Measurements from ENCODE around the gene ZSCAN22. TPM values are rescaled to one million over a fixed set of nuclear protein-coding genes. Genes with fewer than 3 reads are reported as not detected.

The ZSCAN22 gene
- total RNA-seq, 2 donors from 2014 or later, result 3.0 to 3.7 TPM

DNA sequence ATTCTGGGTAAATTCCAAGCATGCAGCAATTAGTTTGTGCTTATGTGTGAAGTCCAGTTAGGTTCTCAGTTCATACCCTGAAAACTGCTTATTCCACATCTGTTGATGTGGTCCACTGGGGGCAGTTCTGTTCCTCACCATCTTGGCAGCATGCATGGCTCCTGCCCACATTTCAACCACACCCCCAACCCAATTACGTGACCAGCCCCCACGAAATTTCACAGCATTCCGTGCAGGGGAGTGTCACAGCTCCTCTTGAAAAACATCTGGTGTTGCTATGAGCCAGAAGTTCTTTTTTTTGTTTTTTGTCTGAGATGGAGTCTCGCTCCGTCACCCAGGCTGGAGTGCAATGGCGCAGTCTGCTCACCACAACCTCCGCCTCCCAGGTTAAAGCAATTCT, 30.7 kb upstream of the ZSCAN22 start:
- no peak overlapping the region for H3K9ac ChIP-seq (ENCODE audit: low read depth in 2 of 2, low read length in 2 of 2)
- H3K9me3 ChIP-seq, result peaks cover 4% of the 10 kb centered on the region
- no peaks in the 10 kb centered on the region for H3K4me1 ChIP-seq
- H3K4me3 ChIP-seq, result no peak overlapping the region
- no peak overlapping the region for H3K27ac ChIP-seq
- TF ChIP-seq, protein P1, sequence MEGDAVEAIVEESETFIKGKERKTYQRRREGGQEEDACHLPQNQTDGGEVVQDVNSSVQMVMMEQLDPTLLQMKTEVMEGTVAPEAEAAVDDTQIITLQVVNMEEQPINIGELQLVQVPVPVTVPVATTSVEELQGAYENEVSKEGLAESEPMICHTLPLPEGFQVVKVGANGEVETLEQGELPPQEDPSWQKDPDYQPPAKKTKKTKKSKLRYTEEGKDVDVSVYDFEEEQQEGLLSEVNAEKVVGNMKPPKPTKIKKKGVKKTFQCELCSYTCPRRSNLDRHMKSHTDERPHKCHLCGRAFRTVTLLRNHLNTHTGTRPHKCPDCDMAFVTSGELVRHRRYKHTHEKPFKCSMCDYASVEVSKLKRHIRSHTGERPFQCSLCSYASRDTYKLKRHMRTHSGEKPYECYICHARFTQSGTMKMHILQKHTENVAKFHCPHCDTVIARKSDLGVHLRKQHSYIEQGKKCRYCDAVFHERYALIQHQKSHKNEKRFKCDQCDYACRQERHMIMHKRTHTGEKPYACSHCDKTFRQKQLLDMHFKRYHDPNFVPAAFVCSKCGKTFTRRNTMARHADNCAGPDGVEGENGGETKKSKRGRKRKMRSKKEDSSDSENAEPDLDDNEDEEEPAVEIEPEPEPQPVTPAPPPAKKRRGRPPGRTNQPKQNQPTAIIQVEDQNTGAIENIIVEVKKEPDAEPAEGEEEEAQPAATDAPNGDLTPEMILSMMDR (IDR thresholded peaks at IDR 0.05), result no peak
- DNase-seq, result no peak
- intact Hi-C loops (cut with DNase I), result no loop called here
- no peaks in the 10 kb centered on the region for H3K27me3 ChIP-seq
- H3K36me3 ChIP-seq, result peaks cover 20% of the 10 kb centered on the region

DNA sequence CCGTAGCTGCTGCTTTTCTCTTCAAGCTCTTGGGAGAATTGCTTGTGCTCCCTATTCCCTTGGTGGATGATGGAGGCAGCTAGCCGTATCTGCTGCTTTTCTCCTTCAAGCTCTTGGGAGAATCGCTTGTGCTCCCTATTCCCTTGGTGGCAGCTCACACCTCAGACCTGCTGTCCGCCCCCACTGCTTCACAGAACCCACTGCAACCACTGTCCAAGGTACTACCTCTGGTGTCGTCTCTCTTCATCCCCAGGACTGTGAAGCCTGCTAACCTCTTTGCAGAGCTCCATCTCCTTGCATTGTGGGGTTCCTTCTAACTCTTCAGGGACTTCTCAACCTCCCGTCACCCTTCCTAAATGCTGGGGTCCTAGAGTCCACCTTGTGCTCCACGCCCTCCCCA, 26.2 kb upstream of the ZSCAN22 start:
- intact Hi-C loops (cut with DNase I), result no loop called here
- no peaks in the 10 kb centered on the region for H3K4me1 ChIP-seq
- no peak overlapping the region for H3K27ac ChIP-seq
- no peaks in the 10 kb centered on the region for H3K9me3 ChIP-seq
- TF ChIP-seq, protein P1 (IDR thresholded peaks at IDR 0.05), result no peak
- H3K36me3 ChIP-seq, result no peaks in the 10 kb centered on the region
- H3K4me3 ChIP-seq, result no peak overlapping the region
- H3K9ac ChIP-seq (ENCODE audit: low read depth in 2 of 2, low read length in 2 of 2), result no peak overlapping the region
- no peak for DNase-seq
- no peaks in the 10 kb centered on the region for H3K27me3 ChIP-seq

DNA sequence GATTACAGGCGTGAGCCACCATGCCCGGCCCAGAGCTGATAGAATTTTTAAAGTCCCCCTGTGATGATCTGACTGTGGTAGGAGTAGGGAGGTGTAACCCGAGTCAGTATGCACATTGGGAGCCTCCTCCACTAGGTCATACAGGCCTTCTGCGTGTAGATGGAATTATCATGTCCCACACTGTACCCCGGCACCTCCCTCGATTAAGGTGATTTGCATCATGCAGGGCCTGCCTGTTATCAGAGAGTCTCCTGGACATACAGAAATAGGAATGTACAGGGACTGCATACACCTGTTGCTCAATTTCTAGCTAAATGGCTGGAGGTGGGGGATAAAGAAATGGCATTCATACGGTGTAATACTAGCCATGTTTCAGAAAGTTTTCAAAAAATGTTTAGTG, 22.5 kb upstream of the ZSCAN22 start:
- no peaks in the 10 kb centered on the region for H3K27me3 ChIP-seq
- intact Hi-C loops (cut with DNase I), result no loop called here
- DNase-seq, result no peak
- H3K9ac ChIP-seq (ENCODE audit: low read depth in 2 of 2, low read length in 2 of 2), result no peak overlapping the region
- H3K36me3 ChIP-seq, result no peaks in the 10 kb centered on the region
- H3K4me1 ChIP-seq, result no peaks in the 10 kb centered on the region
- TF ChIP-seq, protein P1 (IDR thresholded peaks at IDR 0.05), result no peak
- H3K4me3 ChIP-seq, result no peak overlapping the region
- peak overlapping the region; percentile 75 for H3K27ac ChIP-seq
- H3K9me3 ChIP-seq, result no peaks in the 10 kb centered on the region

DNA sequence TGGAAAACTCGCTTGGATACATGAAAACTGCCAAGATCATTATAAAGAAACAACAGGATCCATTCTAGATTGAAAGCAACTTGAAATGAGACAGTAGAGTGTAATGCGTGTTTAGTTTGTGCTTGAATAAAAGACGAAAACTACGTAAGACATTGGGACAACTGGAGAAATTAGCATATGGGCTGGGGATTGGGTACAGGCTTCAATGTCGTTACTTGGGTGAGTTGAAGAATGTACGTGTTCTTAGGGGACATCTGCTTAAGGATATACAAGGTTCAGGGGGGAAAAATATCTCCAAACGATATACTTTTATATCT, 22.1 kb upstream of the ZSCAN22 start:
- peak overlapping the region; percentile 75 for H3K27ac ChIP-seq
- no peaks in the 10 kb centered on the region for H3K4me1 ChIP-seq
- intact Hi-C loops (cut with DNase I), result no loop called here
- peak overlapping the region; percentile 98 for H3K4me3 ChIP-seq
- H3K36me3 ChIP-seq, result no peaks in the 10 kb centered on the region
- H3K27me3 ChIP-seq, result no peaks in the 10 kb centered on the region
- TF ChIP-seq, protein P1 (IDR thresholded peaks at IDR 0.05), result no peak
- DNase-seq, result no peak
- H3K9ac ChIP-seq (ENCODE audit: low read depth in 2 of 2, low read length in 2 of 2), result peak overlapping the region in 1 of 2 donors; percentile 93
- H3K9me3 ChIP-seq, result no peaks in the 10 kb centered on the region

DNA sequence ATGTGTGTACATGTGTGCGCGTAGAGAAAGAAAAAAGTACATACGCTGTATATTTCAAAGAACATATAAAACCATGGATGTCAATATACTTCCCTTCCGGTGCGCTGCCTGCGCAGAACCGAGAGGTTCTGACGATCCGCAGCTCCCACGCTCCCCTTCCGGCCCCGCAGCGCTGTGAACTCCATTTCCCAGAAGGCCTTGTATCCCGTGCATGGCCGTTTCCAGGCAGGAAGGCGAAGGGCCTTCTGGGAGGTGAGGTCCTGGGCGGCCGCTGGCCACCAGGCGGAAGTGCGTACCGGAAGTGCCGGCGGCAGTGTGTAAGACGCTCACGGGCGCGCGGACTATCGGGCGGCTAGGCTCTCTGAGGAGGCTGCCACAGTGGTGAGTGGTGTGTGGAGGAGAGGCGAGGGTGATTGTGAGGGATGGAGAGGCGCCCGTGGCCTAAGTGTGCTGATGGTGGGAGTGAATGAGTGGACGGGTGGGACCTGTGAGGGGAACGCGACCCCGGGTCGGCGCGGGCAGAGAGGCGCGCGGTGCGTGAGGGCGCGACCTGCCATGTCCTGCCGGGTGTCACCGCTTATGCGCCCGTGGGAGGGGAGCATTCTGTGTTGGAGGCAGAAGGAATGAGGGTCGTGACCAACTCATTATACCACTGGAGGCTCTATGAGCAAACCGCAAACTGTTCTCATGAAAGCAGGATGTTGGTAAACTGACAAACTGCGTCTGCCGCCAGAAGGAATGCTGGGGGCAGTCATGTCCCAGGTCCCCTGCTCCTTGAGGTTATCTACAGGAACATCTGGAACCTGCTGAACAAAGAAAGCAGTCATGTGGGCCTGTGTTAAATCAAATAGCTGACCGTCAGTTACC, 21.5 kb upstream of the ZSCAN22 start, which contains the start of gene ERVK3-1:
ERVK3-1 (plus strand) TSS at position 313 of the 867 bp plus-strand sequence. CDS start 6,792 bp downstream, outside the sequence.
- Histone ChIP-seq H3K36me3 (no peaks in the 10 kb centered on the region), H3K9me3 (no peaks in the 10 kb centered on the region), H3K27me3 (no peaks in the 10 kb centered on the region), H3K27ac (peak within 1 kb of the TSS; percentile 75), H3K4me1 (no peaks in the 10 kb centered on the region), H3K4me3 (peak within 1 kb of the TSS; percentile 98), H3K9ac (ENCODE audit: low read depth in 2 of 2, low read length in 2 of 2) (peak within 1 kb of the TSS; percentile 93 to 97)
- peak; percentile 97 for DNase-seq
- intact Hi-C loops (cut with DNase I), result no loop called here
- TF ChIP-seq, protein P1 (IDR thresholded peaks at IDR 0.05), result no peak
